ELF-1 (cell line): ENCODE results near the gene NUSAP1.
"Not testable (repeated sequence)": the region's sequence is repeated elsewhere in the genome, so short reads cannot be mapped to it uniquely, and the experiment has no call there.

ENCODE experiments used
- DNase-seq: peaks from one replicate; pipeline ENCODE4 v3.0.0-alpha.2; 2016; ENCODE audit warnings: low read depth, low spot score

Gene NUSAP1

DNA sequence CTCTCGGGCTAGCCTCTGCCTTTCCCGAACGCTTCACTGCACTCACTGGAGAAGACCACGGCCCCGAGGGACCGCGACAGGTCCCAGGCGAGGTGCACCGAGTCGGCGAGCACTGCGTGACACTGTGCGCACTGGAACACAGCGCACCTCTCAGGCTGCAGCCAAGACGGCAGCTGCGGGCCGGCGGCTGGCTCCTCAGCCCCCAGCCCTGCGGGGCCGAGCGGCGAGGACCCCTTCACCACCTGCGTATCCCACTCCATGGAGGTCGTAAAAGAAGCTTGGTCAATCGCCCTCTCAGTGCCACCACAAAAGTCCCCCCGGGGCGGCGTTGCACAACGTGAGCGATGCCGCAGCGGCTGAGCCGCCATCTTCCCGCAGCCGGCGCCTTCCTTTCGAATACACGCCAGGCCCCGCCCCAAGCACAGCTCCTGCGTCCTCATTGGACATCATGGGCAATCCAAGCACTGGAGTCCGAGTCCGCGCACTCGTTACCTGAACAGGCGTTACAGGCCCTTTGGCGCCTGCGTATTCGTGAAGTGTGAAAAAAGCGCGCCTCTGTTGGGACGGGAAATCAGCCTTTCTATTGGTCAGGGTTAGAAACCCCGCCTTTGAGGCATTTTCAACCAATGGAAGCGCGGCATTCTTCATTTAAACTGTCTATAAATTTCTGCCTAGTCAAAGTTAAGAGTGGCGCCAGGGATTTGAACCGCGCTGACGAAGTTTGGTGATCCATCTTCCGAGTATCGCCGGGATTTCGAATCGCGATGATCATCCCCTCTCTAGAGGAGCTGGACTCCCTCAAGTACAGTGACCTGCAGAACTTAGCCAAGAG is at the start of gene NUSAP1, which contains the start of gene OIP5:
NUSAP1 (plus strand) TSS at position 688 of the 832 bp plus-strand sequence; CDS start at position 765, 77 bp downstream.
OIP5 (minus strand) TSS at position 398 of the 832 bp plus-strand sequence; CDS start at position 368, 30 bp downstream.
- DNase-seq: peak; percentile 100

DNA sequence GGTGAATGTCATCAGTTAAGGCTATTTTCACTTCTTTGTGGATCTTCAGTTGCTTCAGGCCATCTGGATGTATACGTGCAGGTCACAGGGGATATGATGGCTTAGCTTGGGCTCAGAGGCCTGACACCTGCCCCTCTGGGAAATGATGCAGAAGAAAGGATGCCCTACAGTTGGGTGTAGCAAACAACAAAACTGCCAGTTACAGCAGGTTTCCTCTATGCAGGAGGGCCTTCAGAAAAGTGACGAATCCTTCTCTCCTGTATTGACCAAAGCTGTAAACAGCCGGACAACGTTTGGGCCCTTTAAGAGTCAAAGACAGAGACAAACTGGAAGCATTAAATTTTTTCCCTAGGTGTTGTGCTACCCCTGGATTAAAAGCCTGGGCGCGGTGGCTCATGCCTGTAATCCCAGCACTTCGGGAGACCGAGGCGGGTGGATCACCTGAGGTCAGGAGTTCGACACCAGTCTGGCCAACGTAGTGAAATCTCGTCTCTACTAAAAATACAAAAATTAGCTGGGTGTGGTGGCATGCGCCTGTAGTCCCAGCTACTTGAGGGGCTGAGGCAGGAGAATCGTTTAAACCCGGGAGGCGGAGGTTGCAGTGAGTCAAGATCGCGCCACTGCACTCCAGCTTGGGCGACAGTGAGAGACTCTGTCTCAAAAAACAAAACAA is 49.6 kb upstream of the NUSAP1 start:
- peak; percentile 23 for DNase-seq

DNA sequence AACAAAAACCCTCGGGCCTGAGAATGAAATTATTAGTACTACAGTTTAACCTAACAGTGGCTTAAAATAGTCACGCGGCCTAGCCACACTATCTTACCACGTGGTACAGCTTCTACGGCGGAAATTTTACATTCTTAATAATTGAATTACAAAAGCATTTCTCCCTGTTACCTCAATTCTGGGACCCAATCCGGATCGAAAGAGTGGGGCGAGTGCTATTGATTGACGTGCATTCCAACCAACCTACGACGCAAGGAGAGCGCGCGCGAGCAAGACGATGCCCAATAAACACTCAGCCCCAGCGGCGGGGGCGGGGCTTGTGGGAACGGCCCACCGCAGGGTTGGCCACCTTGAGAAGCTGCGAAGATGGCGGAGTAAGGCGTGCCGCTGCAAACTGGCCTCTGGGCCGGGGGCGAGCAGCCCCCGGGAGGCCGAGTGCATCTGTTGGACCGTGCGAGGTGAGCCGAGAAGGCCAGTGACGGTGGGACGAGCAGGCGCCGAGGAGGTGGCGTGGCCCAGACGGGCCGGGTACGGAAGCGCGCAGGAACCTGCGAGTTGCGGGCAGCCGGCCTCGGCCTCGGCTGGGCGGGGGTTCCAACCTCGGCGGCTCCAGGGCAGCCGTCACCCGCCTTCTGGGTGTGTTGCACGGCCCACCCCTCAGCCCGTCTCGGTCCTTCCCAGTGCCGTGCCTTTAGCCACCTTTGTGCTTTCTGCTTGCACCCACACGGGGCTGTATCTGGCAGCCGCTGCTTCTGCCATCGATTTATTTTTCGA is 48.8 kb upstream of the NUSAP1 start:
- DNase-seq: peak; percentile 99

- DNase-seq: no peak
Measured at GRCh38 chr15:41284427-41285177, 48.1 kb upstream of the NUSAP1 start.

GRCh38 chr15:41285285-41285684 is 47.4 kb upstream of the NUSAP1 start:
- DNase-seq: peak; percentile 58

GRCh38 chr15:41286665-41287333 is 45.9 kb upstream of the NUSAP1 start:
- DNase-seq: no peak

- DNase-seq: no peak
Measured at GRCh38 chr15:41288464-41288863, 44.2 kb upstream of the NUSAP1 start.

- DNase-seq: no peak
Measured at GRCh38 chr15:41289953-41290352, 42.7 kb upstream of the NUSAP1 start.

GRCh38 chr15:41291065-41291631 is 41.5 kb upstream of the NUSAP1 start:
- no peak for DNase-seq

DNA sequence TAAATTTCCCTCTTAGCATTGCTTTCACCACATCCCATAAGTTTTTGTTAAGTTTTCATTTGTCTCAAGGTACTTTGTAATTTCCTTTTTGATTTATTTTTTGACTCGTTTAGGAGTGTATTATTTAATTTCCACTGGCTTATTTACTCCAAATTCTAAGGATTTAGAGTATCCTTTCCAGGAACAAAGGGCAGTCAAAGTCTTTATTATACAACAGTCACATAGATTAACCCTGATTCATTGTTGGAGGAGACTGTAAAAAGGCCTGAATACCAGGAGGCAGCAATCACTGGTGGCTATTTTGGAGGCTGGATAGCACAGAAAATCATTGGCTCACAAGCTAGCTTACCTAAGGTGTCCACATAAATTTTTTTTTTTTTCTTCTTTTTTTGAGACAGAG is 40.2 kb upstream of the NUSAP1 start:
- no peak for DNase-seq

- not testable (repeated sequence) for DNase-seq
Measured at GRCh38 chr15:41301139-41301538, 31.5 kb upstream of the NUSAP1 start.

DNA sequence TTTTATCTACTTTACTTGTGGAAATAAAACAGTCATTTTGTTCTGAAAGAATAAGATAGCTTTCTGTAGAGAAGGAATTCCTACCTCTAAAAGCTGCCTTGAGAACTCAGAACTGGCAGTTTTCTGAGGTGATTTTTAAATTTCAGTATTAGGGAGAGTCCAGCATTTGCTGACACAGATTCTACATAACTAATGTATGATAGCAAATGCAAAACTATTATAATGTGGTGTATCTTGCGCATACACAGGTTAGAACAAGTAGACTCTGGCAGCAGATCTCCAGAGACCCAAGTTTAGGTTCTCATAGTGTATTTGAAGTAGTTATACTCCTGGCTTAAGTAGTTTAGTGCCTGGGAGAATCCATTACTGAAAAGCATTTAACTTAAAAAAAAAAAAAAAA is 31.1 kb upstream of the NUSAP1 start:
- DNase-seq: no peak

GRCh38 chr15:41304149-41304770 is 28.4 kb upstream of the NUSAP1 start:
- no peak for DNase-seq

- DNase-seq: no peak
Measured at GRCh38 chr15:41307679-41308078, 25.0 kb upstream of the NUSAP1 start.

GRCh38 chr15:41309226-41309905 is 23.3 kb upstream of the NUSAP1 start:
- no peak for DNase-seq

DNA sequence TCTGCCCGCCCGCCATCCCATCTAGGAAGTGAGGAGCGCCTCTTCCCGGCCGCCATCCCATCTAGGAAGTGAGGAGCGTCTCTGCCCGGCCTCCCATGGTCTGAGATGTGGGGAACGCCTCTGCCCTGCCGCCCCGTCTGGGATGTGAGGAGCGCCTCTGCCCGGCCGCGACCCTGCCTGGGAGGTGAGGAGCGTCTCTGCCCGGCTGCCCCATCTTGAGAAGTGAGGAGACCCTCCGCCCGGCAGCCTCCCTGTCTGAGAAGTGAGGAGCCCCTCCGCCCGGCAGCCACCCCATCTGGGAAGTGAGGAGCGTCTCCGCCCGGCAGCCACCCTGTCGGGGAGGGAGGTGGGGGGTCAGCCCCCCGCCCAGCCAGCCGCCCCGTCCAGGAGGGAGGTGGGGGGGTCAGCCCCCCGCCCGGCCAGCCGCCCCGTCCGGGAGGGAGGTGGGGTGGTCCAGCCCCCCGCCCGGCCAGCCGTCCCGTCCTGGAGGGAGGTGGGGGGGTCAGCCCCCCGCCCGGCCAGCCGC is 11.8 kb upstream of the NUSAP1 start:
- not testable (repeated sequence) for DNase-seq

DNA sequence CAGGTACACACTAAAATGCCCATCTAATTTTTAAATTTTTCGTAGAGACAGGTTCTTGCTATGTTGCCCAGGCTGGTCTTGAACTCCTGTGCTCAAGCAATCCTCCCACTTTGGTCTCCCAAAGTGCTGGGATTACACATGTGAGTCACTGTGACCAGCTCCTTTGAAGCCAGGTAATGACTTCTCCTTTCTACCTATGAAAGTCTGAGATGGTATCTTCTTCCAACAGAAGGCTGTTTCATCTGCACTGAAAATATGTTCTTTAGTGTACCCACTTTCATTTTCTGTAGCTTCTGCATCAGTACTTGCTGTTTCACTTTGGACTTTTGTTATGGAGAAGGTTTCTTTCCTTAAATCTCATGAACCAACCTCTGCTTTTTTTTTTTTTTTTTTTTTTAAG is 9.1 kb upstream of the NUSAP1 start:
- DNase-seq: no peak

- peak; percentile 27 for DNase-seq
Measured at GRCh38 chr15:41331281-41331680, 1.4 kb upstream of the NUSAP1 start.

DNA sequence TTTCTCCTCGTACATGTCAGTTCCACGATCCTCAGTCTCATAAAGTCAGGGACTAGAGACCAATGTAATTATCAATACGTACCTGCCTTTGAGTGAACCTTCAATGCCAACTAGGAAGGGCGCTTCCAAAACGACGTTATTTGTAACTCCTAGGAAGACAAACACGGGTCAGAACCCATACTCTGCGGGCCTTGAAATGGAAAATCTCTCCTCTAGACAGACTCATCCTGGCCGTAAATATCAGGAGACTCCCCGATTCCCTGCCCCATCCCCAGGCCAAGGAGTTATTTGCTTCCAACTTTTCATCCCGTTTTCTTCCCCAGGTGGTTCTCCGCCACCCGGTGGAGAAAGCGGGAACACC is 868 bp upstream of the NUSAP1 start:
- DNase-seq: no peak
